Activated effector memory CD4-positive, alpha-beta T cell treated with anti-CD3 and anti-CD28 coated beads, Interleukin-2, amount 50 U/mL, for 16 hours (primary cell): ENCODE data around the gene ONECUT3.

Experiments
- DNase-seq: peaks from one replicate; pipeline ENCODE4 v3.0.0-alpha.2; 2020

Gene ONECUT3

DNA sequence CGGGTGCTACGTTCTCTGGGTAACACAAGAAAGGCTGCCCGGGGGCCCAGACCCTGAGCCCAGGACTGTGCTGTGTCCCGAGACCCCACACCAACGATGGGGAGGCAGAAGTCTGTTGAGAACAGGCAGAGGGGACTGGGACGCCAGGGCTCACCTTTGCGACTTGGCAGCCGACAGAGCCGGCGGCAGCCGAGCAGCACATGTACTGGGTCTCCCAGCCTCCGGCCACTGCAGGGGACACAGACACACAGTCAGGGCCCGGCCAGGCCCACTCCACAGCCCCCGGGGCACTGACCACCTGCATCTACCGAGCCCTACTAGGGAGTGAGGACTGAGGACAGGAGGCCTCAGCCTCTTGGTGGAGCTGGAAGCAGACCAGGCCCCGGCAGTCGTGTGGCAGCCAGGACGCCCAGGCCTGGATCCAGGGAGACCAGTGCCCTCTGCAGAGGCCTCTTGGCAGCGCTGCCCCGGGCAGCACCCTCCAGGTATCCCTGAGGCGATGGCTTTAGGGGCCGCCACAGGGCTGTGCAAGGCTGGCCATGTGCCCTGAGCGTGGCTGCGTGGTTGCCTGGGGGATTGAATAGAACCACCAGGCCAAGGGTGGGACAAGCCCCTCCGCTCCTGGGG, 64.4 kb downstream of the ONECUT3 start:
- no peak for DNase-seq

GRCh38 chr19:1818549-1819195, 65.4 kb downstream of the ONECUT3 start:
- DNase-seq: no peak

DNA sequence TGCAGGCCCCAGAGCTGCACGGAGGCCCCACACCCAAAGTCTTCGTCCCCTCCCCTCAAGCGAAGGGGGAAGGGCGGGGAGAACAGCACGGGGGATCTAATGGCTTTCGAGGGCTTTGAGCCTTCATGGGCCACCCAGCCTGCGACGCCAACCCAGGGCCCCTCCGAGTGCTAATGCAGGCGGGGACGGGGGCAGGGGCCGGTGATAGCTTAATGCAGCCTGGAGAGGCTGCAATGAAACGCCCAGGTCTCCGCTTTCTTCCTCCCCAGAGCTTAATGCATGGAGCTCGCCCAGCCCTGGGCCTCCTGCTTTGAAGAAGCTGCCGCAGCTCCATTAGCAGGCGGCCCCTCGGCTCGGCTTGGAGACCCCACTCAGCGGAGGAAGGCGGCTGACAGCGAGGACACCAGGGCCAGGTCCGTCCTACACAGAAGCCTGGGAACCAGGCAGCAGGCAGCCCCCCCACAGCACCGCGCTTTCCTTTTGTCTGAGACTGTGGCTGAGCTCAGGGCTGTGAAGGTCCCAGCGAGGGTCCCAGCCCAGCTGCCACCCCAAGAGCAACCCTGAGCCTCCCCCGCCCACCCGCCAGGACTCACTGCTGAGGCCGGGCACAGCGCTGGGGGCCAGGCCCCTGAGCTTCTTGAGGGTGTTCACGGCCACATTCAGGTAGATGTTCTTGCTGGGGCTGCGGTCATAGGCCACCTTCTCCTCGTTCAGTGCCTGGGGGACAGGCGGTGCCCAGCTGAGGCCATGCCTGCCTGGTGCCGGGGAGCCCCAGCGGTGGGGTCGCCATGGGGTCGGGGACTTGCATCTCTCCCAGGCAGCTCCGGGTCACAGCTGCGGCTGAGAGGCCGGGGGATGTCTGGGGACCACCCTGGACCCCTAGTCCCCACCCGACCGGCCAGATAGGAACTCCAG, 66.3 kb downstream of the ONECUT3 start:
- no peak for DNase-seq

DNA sequence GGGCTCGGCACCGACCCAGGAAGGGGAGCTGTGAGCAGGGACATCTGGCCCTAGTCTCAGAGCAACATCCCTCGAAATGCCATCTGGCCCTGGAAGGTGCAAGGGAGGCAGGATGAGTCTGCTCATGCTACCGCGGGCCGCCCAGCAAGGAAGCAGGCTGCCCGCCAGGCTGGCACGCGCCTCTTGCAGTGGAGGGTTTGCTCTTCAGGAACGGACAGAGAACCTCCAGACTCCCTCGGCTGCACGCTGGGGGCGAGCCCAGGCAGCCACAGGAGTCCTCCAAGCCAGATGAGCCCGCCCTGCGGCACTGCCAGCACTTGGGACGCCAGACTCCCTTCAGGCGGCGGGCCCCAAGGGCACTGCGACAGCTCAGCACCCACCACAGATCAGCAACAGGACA, 68.9 kb downstream of the ONECUT3 start:
- no peak for DNase-seq

- DNase-seq: no peak
These were observed 69.7 kb downstream of the ONECUT3 start for GRCh38 chr19:1823020-1823419.

GRCh38 chr19:1823539-1824251, 70.4 kb downstream of the ONECUT3 start:
- DNase-seq: no peak

DNA sequence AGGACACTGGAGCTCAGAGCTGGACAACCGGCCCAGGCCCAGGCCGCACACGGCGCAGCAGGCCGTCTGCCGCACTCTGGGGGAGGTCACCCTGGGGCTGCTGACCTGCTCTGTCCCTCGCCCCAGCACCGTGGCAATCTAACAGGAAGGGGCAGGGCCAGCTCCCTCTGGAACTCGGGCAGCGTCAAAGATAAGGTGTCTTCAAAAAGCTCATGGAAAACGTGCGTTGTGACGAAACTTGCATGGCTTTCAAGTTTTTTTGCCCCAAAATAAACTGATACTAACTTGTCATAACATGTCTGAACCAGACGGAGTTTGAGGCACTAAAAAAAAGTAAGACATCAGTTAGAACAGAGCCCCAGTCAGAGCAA, 70.9 kb downstream of the ONECUT3 start:
- DNase-seq: no peak

DNA sequence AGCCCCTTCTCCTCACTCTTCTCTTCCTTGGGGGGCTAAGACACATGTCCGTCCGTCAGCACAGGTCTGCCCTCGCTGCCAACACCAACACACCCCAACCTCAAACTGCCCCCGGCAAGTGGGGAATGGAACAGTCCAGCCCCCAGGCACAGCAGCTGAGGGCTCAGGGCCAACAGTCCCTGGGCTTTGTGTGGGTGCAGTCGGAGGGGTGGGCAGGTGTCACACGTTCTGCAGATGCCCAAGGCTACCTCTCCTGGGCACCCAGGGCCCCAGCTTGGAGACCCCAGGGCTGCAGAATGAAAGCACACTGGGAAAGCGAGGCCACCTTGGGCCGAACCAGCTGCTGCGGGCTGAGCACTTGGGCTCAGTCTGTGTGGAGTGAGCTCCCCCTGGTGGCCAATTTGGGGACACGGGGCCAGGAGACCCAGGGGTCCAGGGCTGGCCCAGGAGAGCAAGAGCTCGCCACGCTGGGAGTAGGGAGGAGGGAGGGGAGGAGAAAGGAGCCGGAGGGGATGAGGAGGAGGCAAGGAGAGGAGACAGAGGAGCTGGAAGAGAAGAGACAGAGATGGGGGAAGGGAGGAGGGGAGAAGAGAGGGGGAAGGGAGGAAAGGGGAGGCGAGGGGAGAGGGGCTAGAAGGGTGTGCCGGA, 72.7 kb downstream of the ONECUT3 start:
- DNase-seq: peak; percentile 93

DNA sequence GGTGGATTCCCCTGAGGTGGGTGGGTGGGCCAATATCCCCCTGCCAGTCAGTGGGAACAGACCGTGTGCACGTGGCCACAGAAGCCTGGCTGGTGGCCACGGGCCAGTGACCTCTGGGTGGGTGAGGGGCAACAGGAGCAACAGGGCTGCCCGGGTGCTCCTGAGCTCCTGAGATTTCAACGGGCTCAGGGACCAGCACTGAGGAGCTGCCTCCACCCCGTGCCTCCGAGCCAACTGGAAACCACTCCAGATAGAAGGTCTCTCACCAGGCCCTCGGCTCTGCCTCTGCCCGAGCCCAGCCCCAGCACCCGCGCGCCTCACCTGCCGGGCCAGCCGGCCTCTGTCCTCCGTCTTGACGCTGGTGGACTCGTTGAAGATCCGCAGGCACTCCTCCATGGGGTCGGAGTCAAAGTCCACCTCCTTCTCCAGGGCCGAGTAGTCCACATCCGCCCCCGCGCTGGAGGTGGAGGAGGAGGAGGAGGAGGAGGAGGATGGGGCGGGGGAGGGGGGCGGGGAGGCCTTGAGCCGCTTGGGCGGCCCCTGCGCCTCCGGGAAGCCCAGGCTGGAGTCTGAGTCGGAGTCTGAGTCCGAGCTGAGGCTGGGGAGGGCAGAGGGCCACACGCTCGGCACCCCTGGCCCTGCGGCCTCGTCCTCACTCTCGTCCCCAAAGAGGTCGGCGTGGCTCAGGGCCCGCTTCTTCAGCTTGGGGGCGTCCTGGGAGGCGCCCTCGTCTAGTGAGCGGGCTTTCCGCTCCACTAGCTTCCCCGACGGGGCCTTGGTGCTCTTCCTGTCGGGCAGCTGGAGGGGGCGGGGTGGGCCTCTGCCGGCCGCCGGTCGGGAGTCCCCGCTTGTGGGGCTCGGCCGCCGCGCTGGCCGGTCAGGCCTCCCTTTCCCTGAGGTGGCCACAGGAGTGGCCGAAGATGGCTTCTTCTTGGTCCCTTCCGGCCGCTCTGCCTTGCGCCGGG, 73.5 kb downstream of the ONECUT3 start:
- DNase-seq: no peak

- no peak for DNase-seq
These were observed 74.4 kb downstream of the ONECUT3 start for GRCh38 chr19:1827566-1828278.

- no peak for DNase-seq
These were observed 75.3 kb downstream of the ONECUT3 start for GRCh38 chr19:1828279-1829238.

- DNase-seq: no peak
These were observed 76.7 kb downstream of the ONECUT3 start for GRCh38 chr19:1829958-1830357.

GRCh38 chr19:1830568-1830967, 77.3 kb downstream of the ONECUT3 start:
- no peak for DNase-seq
